Right cardiac atrium (tissue), 5 donors: ENCODE results near the gene U2AF2. TPM values are rescaled to one million over a fixed set of nuclear protein-coding genes. Genes with fewer than 3 reads are reported as not detected.

Experiments used
- polyA plus RNA-seq: library from polyadenylated mRNA; stranded (reverse); fragments of 200-250 nt; gene quantifications from one replicate; pipeline ENCODE4 v1.2.3, GENCODE V29; 2013
- total RNA-seq, 4 donors: library from RNA; stranded (reverse); fragmentation: NEBNext Ultra II Directional; extraction: Animal tissue kit (Norgen Biotek cat#: 25700); gene quantifications; one replicate each; pipeline ENCODE4 v1.2.1, GENCODE V29; 2021
- donor health status: healthy with polysubstance abuse.
- donor health status: DM: no; HTN: yes; CAD: no.
- donor health status: DM: no; HTN: no; CAD: no.
- donor health status: DM: no; HTN: yes; CAD: no; lungs with severe emphysema.
- donor health status: DM: yes; HTN: yes; CAD: no.

U2AF2 gene
- total and polyA plus RNA-seq, 5 donors, result 76.0 to 101 (median 89.8) TPM

Other genes with a start within 250 kb of the U2AF2 start
- 10 to 100 TPM; 21.0 to 32.7 (median 27.8) TPM for gene UBE2S, start 247.2 kb upstream of the U2AF2 start, total RNA-seq
- 12.2 TPM for gene UBE2S, start 247.2 kb upstream of the U2AF2 start, polyA plus RNA-seq
- not detected for gene SHISA7, start 211.7 kb upstream of the U2AF2 start, total RNA-seq
- 0.05 TPM for gene SHISA7, start 211.7 kb upstream of the U2AF2 start, polyA plus RNA-seq
- gene ISOC2, start 193.4 kb upstream of the U2AF2 start, total RNA-seq, result 10 to 100 TPM; 49.6 to 73.9 (median 62.0) TPM
- gene ISOC2, start 193.4 kb upstream of the U2AF2 start, polyA plus RNA-seq, result 111 TPM
- gene C19orf85, start 190.3 kb upstream of the U2AF2 start, total RNA-seq, result not detected
- gene C19orf85, start 190.3 kb upstream of the U2AF2 start, polyA plus RNA-seq, result not detected
- gene ZNF628, start 178.4 kb upstream of the U2AF2 start, total RNA-seq, result 1 to 10 TPM; 5.6 to 8.1 (median 6.7) TPM
- gene ZNF628, start 178.4 kb upstream of the U2AF2 start, polyA plus RNA-seq, result 7.7 TPM
- gene NAT14, start 169.8 kb upstream of the U2AF2 start, total RNA-seq, result 10 to 100 TPM; 13.6 to 20.8 (median 15.0) TPM
- 15.8 TPM for gene NAT14, start 169.8 kb upstream of the U2AF2 start, polyA plus RNA-seq
- gene SSC5D, start 166.6 kb upstream of the U2AF2 start, total RNA-seq, result 10 to 100 TPM in 1 of 4 donors, 1 to 10 TPM in 3; 6.8 to 10.2 (median 8.1) TPM
- gene SSC5D, start 166.6 kb upstream of the U2AF2 start, polyA plus RNA-seq, result 4.4 TPM
- 100 to 1,000 TPM; 205 to 239 (median 209) TPM for gene SBK2, start 117.9 kb upstream of the U2AF2 start, total RNA-seq
- gene SBK2, start 117.9 kb upstream of the U2AF2 start, polyA plus RNA-seq, result 228 TPM
- 100 to 1,000 TPM in 2 of 4 donors, 10 to 100 TPM in 2; 80.3 to 211 (median 109) TPM for gene SBK3, start 109.5 kb upstream of the U2AF2 start, total RNA-seq
- gene SBK3, start 109.5 kb upstream of the U2AF2 start, polyA plus RNA-seq, result 103 TPM
- gene ZNF579, start 74.2 kb upstream of the U2AF2 start, total RNA-seq, result 10 to 100 TPM; 12.4 to 15.5 (median 14.2) TPM
- gene ZNF579, start 74.2 kb upstream of the U2AF2 start, polyA plus RNA-seq, result 10.2 TPM
- 10 to 100 TPM; 17.5 to 20.0 (median 18.4) TPM for gene FIZ1, start 55.5 kb upstream of the U2AF2 start, total RNA-seq
- 16.3 TPM for gene FIZ1, start 55.5 kb upstream of the U2AF2 start, polyA plus RNA-seq
- gene ZNF524, start 54.7 kb upstream of the U2AF2 start, total RNA-seq, result 10 to 100 TPM; 11.4 to 18.5 (median 17.5) TPM
- 27.1 TPM for gene ZNF524, start 54.7 kb upstream of the U2AF2 start, polyA plus RNA-seq
- 10 to 100 TPM; 19.4 to 20.8 (median 20.2) TPM for gene ZNF865, start 49.4 kb upstream of the U2AF2 start, total RNA-seq
- gene ZNF865, start 49.4 kb upstream of the U2AF2 start, polyA plus RNA-seq, result 17.2 TPM
- gene ZNF784, start 30.5 kb upstream of the U2AF2 start, total RNA-seq, result 10 to 100 TPM; 11.5 to 16.3 (median 13.3) TPM
- gene ZNF784, start 30.5 kb upstream of the U2AF2 start, polyA plus RNA-seq, result 13.0 TPM
- 10 to 100 TPM; 23.7 to 32.0 (median 28.9) TPM for gene ZNF580, start 14.0 kb upstream of the U2AF2 start, total RNA-seq
- gene ZNF580, start 14.0 kb upstream of the U2AF2 start, polyA plus RNA-seq, result 18.7 TPM
- gene ZNF581, start 11.4 kb upstream of the U2AF2 start, total RNA-seq, result 10 to 100 TPM in 1 of 4 donors, 1 to 10 TPM in 3; 7.7 to 12.5 (median 9.3) TPM
- gene ZNF581, start 11.4 kb upstream of the U2AF2 start, polyA plus RNA-seq, result 6.3 TPM
- gene CCDC106, start 6.8 kb upstream of the U2AF2 start, total RNA-seq, result 10 to 100 TPM; 23.6 to 26.6 (median 24.3) TPM
- gene CCDC106, start 6.8 kb upstream of the U2AF2 start, polyA plus RNA-seq, result 30.4 TPM
- 100 to 1,000 TPM; 175 to 232 (median 208) TPM for gene EPN1, start 20.2 kb downstream of the U2AF2 start, total RNA-seq
- gene EPN1, start 20.2 kb downstream of the U2AF2 start, polyA plus RNA-seq, result 187 TPM
- not detected for gene NLRP9, start 83.4 kb downstream of the U2AF2 start, total RNA-seq
- gene NLRP9, start 83.4 kb downstream of the U2AF2 start, polyA plus RNA-seq, result not detected
- gene RFPL4A, start 104.1 kb downstream of the U2AF2 start, total RNA-seq, result not detected
- gene RFPL4A, start 104.1 kb downstream of the U2AF2 start, polyA plus RNA-seq, result not detected
- gene RFPL4AL1, start 114.1 kb downstream of the U2AF2 start, total RNA-seq, result not detected
- gene RFPL4AL1, start 114.1 kb downstream of the U2AF2 start, polyA plus RNA-seq, result not detected
- gene NLRP11, start 177.0 kb downstream of the U2AF2 start, total RNA-seq, result not detected
- gene NLRP11, start 177.0 kb downstream of the U2AF2 start, polyA plus RNA-seq, result not detected
- gene NLRP4, start 181.5 kb downstream of the U2AF2 start, total RNA-seq, result not detected
- not detected for gene NLRP4, start 181.5 kb downstream of the U2AF2 start, polyA plus RNA-seq